Activated CD4-positive, alpha-beta T cell treated with anti-CD3 and anti-CD28 coated beads, Interleukin-2, amount 50 U/mL, for 1 hour (primary cell): ENCODE data around the gene PRAMEF8.
"Not testable (repeated sequence)": the region's sequence is repeated elsewhere in the genome, so short reads cannot be mapped to it uniquely, and the experiment has no call there.

ENCODE experiments used
- DNase-seq: peaks from one replicate; pipeline ENCODE4 v3.0.0-alpha.2; 2020

The PRAMEF8 gene

GRCh38 chr1:13285037-13285436 lies at the start of gene PRAMEF8:
PRAMEF8 (minus strand) TSS chr1:13285137; CDS start chr1:13284091, 1,046 bp downstream.
- not testable (repeated sequence) for DNase-seq

GRCh38 chr1:13315281-13315680 lies 30.3 kb upstream of the PRAMEF8 start, which contains the start of gene PRAMEF15:
PRAMEF15 (plus strand) TSS chr1:13315581; CDS start chr1:13318408, 2,827 bp downstream.
- not testable (repeated sequence) for DNase-seq

GRCh38 chr1:13303239-13303638 lies 18.3 kb upstream of the PRAMEF8 start, which contains the start of gene PRAMEF33:
PRAMEF33 (plus strand) TSS chr1:13303539; CDS start chr1:13305955, 2,416 bp downstream.
- not testable (repeated sequence) for DNase-seq

- DNase-seq: not testable (repeated sequence)
These were observed 17.3 kb upstream of the PRAMEF8 start for GRCh38 chr1:13302197-13302596.

- not testable (repeated sequence) for DNase-seq
These were observed 13.8 kb upstream of the PRAMEF8 start for GRCh38 chr1:13298699-13299098.

GRCh38 chr1:13297216-13297931 lies 12.4 kb upstream of the PRAMEF8 start:
- not testable (repeated sequence) for DNase-seq

GRCh38 chr1:13289030-13289429 lies 4.1 kb upstream of the PRAMEF8 start:
- not testable (repeated sequence) for DNase-seq

- DNase-seq: not testable (repeated sequence)
These were observed 5.3 kb downstream of the PRAMEF8 start for GRCh38 chr1:13279617-13280016.

- DNase-seq: not testable (repeated sequence)
These were observed 7.9 kb downstream of the PRAMEF8 start for GRCh38 chr1:13277016-13277415.

GRCh38 chr1:13265124-13265523 lies 19.8 kb downstream of the PRAMEF8 start:
- DNase-seq: not testable (repeated sequence)

GRCh38 chr1:13253898-13254297 lies 31.0 kb downstream of the PRAMEF8 start, which contains the start of gene PRAMEF5:
PRAMEF5 (plus strand) TSS chr1:13254198; CDS start chr1:13259269, 5,071 bp downstream.
- not testable (repeated sequence) for DNase-seq

- not testable (repeated sequence) for DNase-seq
These were observed 37.8 kb downstream of the PRAMEF8 start for GRCh38 chr1:13247122-13247521.

- not testable (repeated sequence) for DNase-seq
These were observed 38.4 kb downstream of the PRAMEF8 start for GRCh38 chr1:13246554-13246871.

GRCh38 chr1:13245841-13246553 lies 38.9 kb downstream of the PRAMEF8 start:
- not testable (repeated sequence) for DNase-seq

GRCh38 chr1:13243536-13244263 lies 41.2 kb downstream of the PRAMEF8 start:
- not testable (repeated sequence) for DNase-seq

- not testable (repeated sequence) for DNase-seq
These were observed 45.3 kb downstream of the PRAMEF8 start for GRCh38 chr1:13239633-13240032.

- not testable (repeated sequence) for DNase-seq
These were observed 47.4 kb downstream of the PRAMEF8 start for GRCh38 chr1:13237572-13237971.

GRCh38 chr1:13234057-13234456 lies 50.9 kb downstream of the PRAMEF8 start:
- DNase-seq: not testable (repeated sequence)

- DNase-seq: not testable (repeated sequence)
These were observed 52.9 kb downstream of the PRAMEF8 start for GRCh38 chr1:13232056-13232455.
